Daoy (cell line): Measurements from ENCODE around the gene MCRS1. TPM values are rescaled to one million over a fixed set of nuclear protein-coding genes. Genes with fewer than 3 reads are reported as not detected.
"Not testable (repeated sequence)": the region's sequence is repeated elsewhere in the genome, so short reads cannot be mapped to it uniquely, and the experiment has no call there.

Experiments used
- DNase-seq: peaks from one replicate; pipeline ENCODE4 v3.0.0-alpha.2; 2015; ENCODE audit warnings: low read depth
- total RNA-seq: library from RNA; depleted of rRNA; stranded (reverse); fragments of >200 nt; shearing (Covaris generic); gene quantifications from 2 replicates; pipeline ENCODE4 v1.2.3, GENCODE V29; 2014; rRNA removed

Gene MCRS1
- total RNA-seq, 1 experiment from 2014 or later = 92.9 TPM

DNA sequence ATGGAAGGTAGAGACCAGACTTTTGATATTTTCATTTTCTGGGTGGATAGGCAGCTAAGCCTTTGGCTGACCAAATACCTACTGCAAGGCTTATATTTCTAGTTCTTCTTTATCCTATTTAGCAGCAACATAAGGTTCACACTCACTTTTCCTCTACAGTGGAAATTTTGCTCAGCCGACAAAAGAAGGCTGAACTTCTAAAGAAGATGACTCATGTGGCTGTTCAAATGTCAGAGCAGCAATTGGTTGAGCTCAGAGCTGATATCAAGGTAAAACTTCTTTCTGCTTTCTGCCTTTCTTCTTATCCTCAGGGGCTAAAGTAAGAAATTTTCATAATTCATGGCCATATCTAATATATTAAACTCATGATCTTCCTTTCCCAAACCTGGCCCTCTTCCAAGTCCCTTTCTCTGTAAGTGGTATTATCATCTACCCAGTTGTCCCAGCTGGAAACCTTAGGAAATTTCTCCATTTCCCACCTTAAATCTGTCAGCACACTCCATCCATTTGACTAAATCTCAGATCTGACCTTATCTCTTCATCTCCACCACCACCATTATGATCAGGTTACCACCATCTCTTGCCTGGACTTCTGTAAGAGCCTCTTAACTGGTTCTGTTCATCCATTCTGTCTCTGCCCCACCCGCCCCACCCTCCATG, 48.9 kb downstream of the MCRS1 start:
- peak; percentile 39 for DNase-seq

DNA sequence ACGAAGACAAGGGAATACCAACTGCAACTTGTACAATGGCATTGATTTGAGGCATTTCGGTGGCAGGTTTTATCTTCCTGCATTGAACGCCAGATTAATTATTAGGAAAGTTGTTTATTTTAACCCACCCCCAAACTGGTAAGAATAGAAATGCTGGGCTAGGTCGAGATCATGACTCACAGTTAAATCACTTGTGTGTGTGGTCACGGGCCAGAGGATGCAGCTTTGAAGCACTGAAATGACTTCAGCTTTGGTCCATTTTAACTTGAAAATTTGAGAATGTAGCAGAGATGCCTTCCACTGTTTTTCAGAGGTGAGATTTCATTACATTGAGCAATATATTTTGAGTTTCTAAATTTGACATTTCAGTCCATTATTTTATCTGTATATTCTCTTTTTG, 52.7 kb downstream of the MCRS1 start:
- peak; percentile 75 for DNase-seq

DNA sequence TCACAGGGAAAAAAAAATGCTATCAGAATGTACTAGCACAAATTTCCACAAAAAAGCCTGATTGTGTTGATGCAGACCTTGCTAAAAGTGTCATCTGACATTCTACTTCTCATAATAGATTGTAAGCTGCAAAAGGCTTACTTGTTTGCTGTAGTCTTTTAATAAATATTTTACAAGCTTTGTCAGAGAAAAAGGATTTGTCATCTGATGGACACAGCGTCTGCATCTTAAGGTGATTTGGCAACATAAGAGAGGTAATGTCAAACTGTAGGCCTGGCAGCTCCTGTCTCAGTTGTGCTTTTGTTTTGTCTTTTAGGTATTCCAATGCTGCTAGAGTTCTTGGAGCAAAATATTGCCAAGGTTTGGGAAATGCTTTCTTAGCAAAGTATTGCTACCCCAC, 55.4 kb downstream of the MCRS1 start:
- no peak for DNase-seq

DNA sequence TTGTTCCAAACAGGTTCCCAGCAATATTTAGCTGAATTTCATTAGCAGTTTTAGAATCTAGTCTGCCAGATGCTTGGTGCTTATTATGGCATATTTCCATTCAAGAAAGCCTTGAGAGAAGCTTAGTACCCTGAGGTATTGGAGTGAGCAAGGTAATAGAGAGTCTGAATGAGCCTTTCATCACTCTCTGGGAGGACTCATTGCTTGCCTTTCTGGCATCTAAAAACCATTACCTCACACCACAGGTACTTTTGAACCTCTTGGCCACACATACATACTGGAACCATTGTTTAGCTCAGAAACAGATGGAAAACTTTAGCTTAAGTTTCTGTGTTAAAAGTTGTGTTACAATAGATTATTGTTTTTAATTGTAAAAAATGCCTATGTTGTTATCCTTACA, 56.5 kb downstream of the MCRS1 start:
- no peak for DNase-seq

DNA sequence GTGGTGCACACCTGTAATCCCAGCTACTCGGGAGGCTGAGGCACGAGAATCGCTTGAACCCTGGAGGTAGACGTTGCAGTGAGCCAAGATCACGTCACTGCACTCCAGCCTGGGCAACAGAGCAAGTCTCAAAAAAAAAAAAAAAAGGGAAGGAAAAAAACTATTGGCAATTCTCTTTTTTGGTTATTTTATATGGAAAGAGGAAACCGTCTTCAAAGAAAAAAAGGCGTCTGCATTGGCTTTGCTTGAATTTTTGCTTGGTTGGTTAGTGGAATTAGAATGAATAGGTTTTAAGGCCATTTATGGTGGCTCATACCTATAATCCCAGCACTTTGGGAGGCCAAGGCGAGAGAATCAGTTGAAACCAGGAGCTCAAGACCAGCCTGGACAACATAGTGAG, 58.3 kb downstream of the MCRS1 start:
- not testable (repeated sequence) for DNase-seq

Other genes with a start within 250 kb of the MCRS1 start
- 45.5 and 48.3 TPM in 2 replicates for gene TROAP, start 244.9 kb downstream of the MCRS1 start, total RNA-seq
- 0.06 and 0.80 TPM in 2 replicates for gene C1QL4, start 231.0 kb downstream of the MCRS1 start, total RNA-seq
- gene DNAJC22, start 221.3 kb downstream of the MCRS1 start, total RNA-seq = 2.4 and 2.7 TPM in 2 replicates
- 20.9 and 32.3 TPM in 2 replicates for gene SPATS2, start 200.7 kb downstream of the MCRS1 start, total RNA-seq
- 0.40 TPM in 1 of 2 replicates, not detected in the other for gene KCNH3, start 29.1 kb downstream of the MCRS1 start, total RNA-seq
- 0.17 and 0.30 TPM in 2 replicates for gene FAM186B, start 37.5 kb upstream of the MCRS1 start, total RNA-seq
- gene PRPF40B, start 55.4 kb upstream of the MCRS1 start, total RNA-seq = 5.3 and 5.9 TPM in 2 replicates
- gene FMNL3, start 139.3 kb upstream of the MCRS1 start, total RNA-seq = 41.9 and 51.7 TPM in 2 replicates
- gene TMBIM6, start 173.4 kb upstream of the MCRS1 start, total RNA-seq = 379 and 454 TPM in 2 replicates